BLaER1 treated with 17β-estradiol and CSF1 and Interleukin-3, amounts not matched to agents 10 nM and 100 nM (cell line): ENCODE measurements around the gene SGCG.

Source experiments
- H3K27ac ChIP-seq, 11 experiments: shearing (Covaris generic); formaldehyde crosslinking; 2 replicates each; pipeline ENCODE4 v1.8.1; 2022
- H3K27me3 ChIP-seq, 11 experiments: shearing (Covaris generic); formaldehyde crosslinking; 2 replicates each; pipeline ENCODE4 v1.8.1; 2022
- H3K36me3 ChIP-seq, 11 experiments: shearing (Covaris generic); formaldehyde crosslinking; 2 replicates each; pipeline ENCODE4 v1.8.1; 2022
- H3K4me1 ChIP-seq, 10 experiments: shearing (Covaris generic); formaldehyde crosslinking; 2 replicates each; pipeline ENCODE4 v1.8.1; 2022
- H3K4me2 ChIP-seq, 11 experiments: shearing (Covaris generic); formaldehyde crosslinking; 2 replicates each; pipeline ENCODE4 v1.8.1; 2022
- H3K4me3 ChIP-seq, 10 experiments: shearing (Covaris generic); formaldehyde crosslinking; 2 replicates each; pipeline ENCODE4 v1.8.1; 2022
- H3K9ac ChIP-seq, 11 experiments: shearing (Covaris generic); formaldehyde crosslinking; 2 replicates each; pipeline ENCODE4 v1.8.1; 2022
- H3K9me3 ChIP-seq, 11 experiments: shearing (Covaris generic); formaldehyde crosslinking; replicated peaks in 1 of 11; 2 replicates each; pipeline ENCODE4 v1.8.1; 2022
- H4K20me1 ChIP-seq, 11 experiments: shearing (Covaris generic); formaldehyde crosslinking; 2 replicates each; pipeline ENCODE4 v1.8.1; 2022
- Cebpa-rat ChIP-seq, 11 experiments: shearing (Covaris generic); IDR thresholded peaks; 2 replicates each; pipeline ENCODE4 v1.8.1; 2022

SGCG gene

GRCh38 chr13:23357349-23357748 is 176.6 kb downstream of the SGCG start:
- no peak for TF ChIP-seq Cebpa-rat (IDR thresholded peaks at IDR 0.05)
- H4K20me1 ChIP-seq = peaks cover 0 to 90% (median 29%) of the 10 kb centered on the region in 11 experiments; a peak in 14 of 22 replicates
- H3K36me3 ChIP-seq = peaks cover 83 to 100% (median 96%) of the 10 kb centered on the region in 11 experiments
- H3K4me3 ChIP-seq = no peak overlapping the region
- H3K4me1 ChIP-seq = peaks cover 0 to 27% (median 0%) of the 10 kb centered on the region in 10 experiments; a peak in 4 of 20 replicates
- H3K27ac ChIP-seq = no peak overlapping the region
- H3K27me3 ChIP-seq = no peaks in the 10 kb centered on the region
- H3K9ac ChIP-seq = no peak overlapping the region
- no peak overlapping the region for H3K4me2 ChIP-seq
- no peaks in the 10 kb centered on the region for H3K9me3 ChIP-seq

GRCh38 chr13:23359882-23360281 is 179.1 kb downstream of the SGCG start:
- Histone ChIP-seq H3K4me1 (peaks cover 0 to 27% (median 0%) of the 10 kb centered on the region in 10 experiments; a peak in 4 of 20 replicates), H3K4me2 (peak overlapping the region in 1 of 11 experiments; percentile 42; a peak in 2 of 22 replicates), H3K36me3 (peaks cover 84 to 100% (median 97%) of the 10 kb centered on the region in 11 experiments), H3K9me3 (no peaks in the 10 kb centered on the region), H3K9ac (no peak overlapping the region), H3K27me3 (no peaks in the 10 kb centered on the region), H4K20me1 (peaks cover 0 to 95% (median 31%) of the 10 kb centered on the region in 11 experiments; a peak in 15 of 22 replicates), H3K27ac (peak overlapping the region in 1 of 11 experiments; percentile 14; a peak in 1 of 22 replicates), H3K4me3 (no peak overlapping the region)
- TF ChIP-seq Cebpa-rat (IDR thresholded peaks at IDR 0.05) = no peak

DNA sequence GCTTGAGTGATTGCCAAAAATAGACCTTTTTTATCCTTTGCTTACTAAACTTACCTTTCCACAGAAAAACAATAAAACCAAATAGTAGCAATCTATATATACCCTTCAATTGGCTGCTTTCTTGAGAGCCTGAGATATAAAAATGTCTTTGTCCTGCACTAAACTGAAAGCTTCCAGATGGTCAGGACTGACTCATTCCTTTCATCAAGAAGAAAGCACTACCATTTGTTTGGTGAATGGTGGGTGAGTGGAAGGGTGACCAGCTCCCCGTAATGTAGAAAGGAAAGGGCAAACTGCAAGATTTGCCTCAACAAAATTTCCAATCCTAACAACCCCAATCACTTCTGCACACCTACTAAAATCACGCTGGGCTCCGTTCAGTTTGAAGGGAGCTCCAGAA is 184.9 kb downstream of the SGCG start:
- TF ChIP-seq Cebpa-rat (IDR thresholded peaks at IDR 0.05) = no peak
- peaks cover 99 to 100% (median 100%) of the 10 kb centered on the region in 11 experiments for H3K36me3 ChIP-seq

GRCh38 chr13:23367907-23368306 is 187.1 kb downstream of the SGCG start:
- Histone ChIP-seq H3K4me3 (no peak overlapping the region), H3K27ac (no peak overlapping the region), H3K9me3 (no peaks in the 10 kb centered on the region), H3K27me3 (no peaks in the 10 kb centered on the region), H3K4me2 (no peak overlapping the region), H3K9ac (no peak overlapping the region), H3K36me3 (peaks cover 82 to 100% (median 98%) of the 10 kb centered on the region in 11 experiments), H3K4me1 (peaks cover 9 to 16% (median 14%) of the 10 kb centered on the region in 10 experiments), H4K20me1 (peaks cover 13 to 89% (median 25%) of the 10 kb centered on the region in 11 experiments; a peak in 20 of 22 replicates)
- TF ChIP-seq Cebpa-rat (IDR thresholded peaks at IDR 0.05) = no peak

More for the DNA sequence above, 184.9 kb downstream of the SGCG start:
- no peaks in the 10 kb centered on the region for H3K9me3 ChIP-seq
- H4K20me1 ChIP-seq = peaks cover 0 to 90% (median 19%) of the 10 kb centered on the region in 11 experiments; a peak in 14 of 22 replicates
- peaks cover 0 to 15% (median 0%) of the 10 kb centered on the region in 10 experiments; a peak in 4 of 20 replicates for H3K4me1 ChIP-seq
- H3K9ac ChIP-seq = no peak overlapping the region
- H3K27me3 ChIP-seq = no peaks in the 10 kb centered on the region
- H3K4me3 ChIP-seq = no peak overlapping the region
- H3K4me2 ChIP-seq = no peak overlapping the region
- H3K27ac ChIP-seq = no peak overlapping the region

- H3K9me3 ChIP-seq = no peaks in the 10 kb centered on the region
- peaks cover 15 to 62% (median 41%) of the 10 kb centered on the region in 11 experiments; a peak in 20 of 22 replicates for H4K20me1 ChIP-seq
- H3K4me1 ChIP-seq = peaks cover 41 to 50% (median 46%) of the 10 kb centered on the region in 10 experiments
- H3K4me2 ChIP-seq = peak overlapping the region; percentile 74 to 92 (median 82)
- peak overlapping the region in 8 of 10 experiments; percentile 24 to 92 (median 88); a peak in 14 of 20 replicates for H3K4me3 ChIP-seq
- no peaks in the 10 kb centered on the region for H3K27me3 ChIP-seq
- peak overlapping the region in 6 of 11 experiments; percentile 1 to 96 (median 34); a peak in 7 of 22 replicates for H3K9ac ChIP-seq
- TF ChIP-seq Cebpa-rat (IDR thresholded peaks at IDR 0.05) = no peak
- H3K27ac ChIP-seq = peak overlapping the region in 9 of 11 experiments; percentile 15 to 73 (median 44); a peak in 14 of 22 replicates
- peaks cover 37 to 68% (median 65%) of the 10 kb centered on the region in 11 experiments for H3K36me3 ChIP-seq
These were observed 191.6 kb downstream of the SGCG start for GRCh38 chr13:23372264-23372906.
